Ramos (cell line): ENCODE results near the gene SLA2.
"Not testable (repeated sequence)": the region's sequence is repeated elsewhere in the genome, so short reads cannot be mapped to it uniquely, and the experiment has no call there.

Experiments
- in situ Hi-C: fragments of 300-500 bp; cut with MboI; formaldehyde crosslinking; loops from one replicate; pipeline ENCODE4 v1.14.3; 2022; ENCODE audit warnings: low sequenced_read_pairs; ENCODE audit not compliant: unreplicated experiment

Gene SLA2

DNA sequence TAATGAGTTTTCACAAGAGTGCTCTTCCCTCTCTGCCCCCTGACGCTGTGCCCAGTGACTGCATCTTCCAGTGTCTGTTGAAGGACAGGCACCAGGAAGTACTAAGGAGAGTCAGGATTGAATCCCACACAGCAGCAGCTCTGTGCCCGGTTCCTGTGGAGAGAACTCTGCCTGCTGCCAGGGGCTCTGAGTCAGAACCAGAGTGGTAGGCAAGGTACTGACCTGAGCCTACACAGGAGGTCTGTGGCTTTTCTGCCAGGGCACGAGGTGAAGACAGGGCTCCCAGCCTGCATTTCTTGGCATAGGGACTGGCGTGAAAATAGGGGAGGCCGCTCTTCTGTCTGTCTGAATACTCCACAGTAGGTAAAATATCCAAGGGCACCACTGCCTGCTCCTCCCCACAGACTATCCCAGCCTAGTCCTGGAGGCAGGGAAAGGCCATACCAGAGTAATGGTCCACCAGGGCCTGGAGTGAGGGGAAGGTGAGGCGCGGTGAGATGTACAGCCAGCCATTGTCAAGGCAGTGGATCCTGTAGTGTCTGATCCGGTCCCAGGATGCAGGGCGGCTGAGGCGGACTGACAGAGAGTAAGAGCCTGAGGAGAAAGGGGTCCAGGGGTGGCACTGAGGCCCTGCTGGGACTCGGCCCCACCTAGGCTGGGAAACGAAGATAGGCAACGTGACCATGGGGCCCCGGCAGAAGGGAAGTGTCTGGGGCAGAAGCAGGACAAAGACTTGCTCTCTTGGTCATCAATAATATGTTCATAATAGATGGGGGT is 31.0 kb downstream of the SLA2 start:
- in situ Hi-C loops: no loop called here

DNA sequence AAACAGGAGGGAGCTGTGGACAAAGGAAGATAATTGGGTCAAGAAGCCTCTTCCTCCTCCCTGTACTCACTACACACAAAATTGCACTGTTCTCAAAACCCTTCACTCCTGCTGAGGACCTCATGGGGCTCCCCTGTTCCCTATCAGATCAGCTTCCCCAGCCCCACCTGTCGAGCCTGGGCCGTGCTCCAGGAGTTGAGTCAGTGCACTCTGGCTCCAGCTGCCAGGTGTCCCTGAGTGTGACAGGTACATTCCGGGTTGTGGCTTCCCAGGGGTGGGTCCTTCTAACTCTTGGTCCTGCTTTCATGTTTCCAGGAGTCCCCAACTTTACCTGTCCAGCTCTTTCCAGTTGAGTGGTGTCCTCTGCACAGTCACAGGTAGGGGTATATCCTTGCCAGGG is 32.0 kb downstream of the SLA2 start:
- in situ Hi-C loops: no loop called here

DNA sequence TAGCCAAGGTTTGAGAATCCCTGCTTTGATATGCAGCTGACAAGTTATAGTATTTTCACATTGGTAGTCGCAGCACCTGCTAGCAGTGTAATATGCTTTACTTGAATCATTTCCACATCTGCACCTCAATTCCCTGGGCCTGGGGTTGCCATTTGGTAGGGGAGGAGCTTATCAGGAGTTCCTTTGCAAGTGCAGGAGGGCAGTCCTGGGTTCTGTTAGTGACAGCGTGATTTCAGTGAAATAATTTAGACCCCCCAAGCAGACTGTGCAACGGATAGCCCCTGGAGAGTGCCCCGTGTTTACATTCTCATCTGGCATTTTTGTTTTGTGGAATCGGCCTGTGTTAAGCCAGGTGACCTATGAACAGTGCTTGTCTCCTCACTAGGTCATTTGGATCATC is 34.4 kb downstream of the SLA2 start:
- in situ Hi-C loops: no loop called here

DNA sequence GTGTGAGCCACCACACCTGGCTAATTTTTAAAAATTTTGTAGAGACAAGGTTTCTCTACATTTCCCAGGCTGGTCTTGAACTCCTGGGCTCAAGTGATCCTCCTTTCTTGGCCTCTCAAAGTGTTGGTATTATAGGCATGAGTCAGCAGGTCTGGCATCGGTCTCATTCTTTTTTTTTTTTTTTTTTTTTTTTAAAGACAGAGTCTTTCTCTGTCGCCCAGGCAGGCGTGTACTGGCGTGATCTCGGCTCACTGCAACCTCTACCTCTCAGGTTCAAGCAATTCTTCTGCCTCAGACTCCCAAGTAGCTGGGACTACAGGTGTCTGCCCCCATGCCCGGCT is 37.6 kb downstream of the SLA2 start:
- in situ Hi-C loops: not testable (repeated sequence)

DNA sequence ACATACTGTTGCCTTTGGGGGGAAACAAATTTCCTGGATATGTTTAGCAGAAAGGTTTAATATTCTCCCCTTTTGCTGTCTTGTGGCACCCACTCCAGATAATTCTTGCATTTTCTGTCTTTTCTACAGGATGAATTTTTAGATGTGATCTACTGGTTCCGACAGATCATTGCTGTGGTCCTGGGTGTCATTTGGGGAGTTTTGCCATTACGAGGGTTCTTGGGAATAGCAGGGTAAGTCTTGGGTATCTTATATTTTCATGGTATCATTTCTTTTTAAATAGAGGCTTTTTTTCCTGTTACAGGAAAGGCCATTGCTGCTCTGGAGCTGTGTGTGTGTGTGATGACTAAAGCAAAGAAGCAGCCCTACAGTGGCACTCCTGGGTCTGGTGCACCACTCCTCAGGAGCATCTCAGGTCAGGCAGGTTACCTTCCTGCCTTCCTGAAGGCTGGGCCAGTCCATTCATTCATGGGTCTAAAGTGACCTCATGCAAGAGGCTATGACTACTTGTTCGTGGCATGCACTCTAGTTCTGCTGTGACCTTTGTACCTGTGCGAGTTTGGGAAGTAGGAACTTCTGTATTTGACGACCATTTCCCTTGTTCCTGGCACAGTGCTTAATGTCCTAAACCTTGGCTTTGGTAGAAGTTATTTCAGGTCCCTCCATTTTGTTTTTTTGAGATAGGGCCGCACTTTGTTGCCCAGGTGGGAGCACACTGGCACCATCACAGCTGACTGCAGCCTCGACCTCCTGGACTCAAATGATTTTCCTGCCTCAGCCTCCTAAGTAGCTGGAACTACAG is 38.2 kb downstream of the SLA2 start:
- in situ Hi-C loops: no loop called here

DNA sequence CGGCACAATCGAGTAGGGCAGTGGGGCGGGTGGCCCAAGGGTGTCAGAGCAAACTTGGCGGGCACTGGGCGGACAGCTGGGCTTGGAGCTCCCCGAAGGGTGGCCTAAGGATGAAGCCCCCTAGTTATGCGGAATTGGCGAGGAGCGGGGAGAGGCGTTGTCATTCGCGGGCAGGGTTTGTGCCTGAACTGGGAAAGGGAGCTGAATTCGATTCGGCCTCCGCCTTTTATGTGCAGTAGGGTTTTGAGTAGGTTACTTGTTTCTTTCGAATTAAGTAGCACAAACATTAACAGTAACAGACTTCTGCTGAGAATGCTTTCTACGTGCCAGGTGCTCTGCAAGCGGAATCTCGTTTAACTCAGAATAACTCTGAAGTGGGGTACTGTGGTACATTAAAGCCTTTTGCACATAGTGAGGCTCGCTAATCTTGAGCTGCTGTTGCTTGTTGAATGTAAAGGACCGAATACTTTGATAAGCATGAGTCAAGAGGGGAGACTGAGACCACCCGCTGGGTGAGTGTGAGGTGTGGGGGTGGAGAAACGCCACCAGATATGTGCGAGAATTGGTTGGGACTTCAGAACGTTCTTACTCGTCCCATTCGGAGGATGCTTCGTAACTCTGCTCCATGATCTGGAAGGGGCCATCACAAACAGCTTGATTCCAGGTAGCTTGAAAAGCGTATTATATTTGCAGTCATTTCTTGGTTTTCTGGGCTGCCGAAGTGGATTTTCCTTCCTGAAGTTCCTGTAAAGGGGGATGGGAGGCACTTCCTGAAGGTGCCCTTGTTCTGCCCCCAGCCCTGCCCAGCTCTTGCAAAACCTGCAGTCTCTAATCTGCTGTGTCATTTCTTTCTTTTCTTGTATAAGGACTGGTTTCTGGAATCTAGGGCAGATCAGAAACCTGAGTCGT is 39.6 kb downstream of the SLA2 start:
- in situ Hi-C loops: no loop called here

DNA sequence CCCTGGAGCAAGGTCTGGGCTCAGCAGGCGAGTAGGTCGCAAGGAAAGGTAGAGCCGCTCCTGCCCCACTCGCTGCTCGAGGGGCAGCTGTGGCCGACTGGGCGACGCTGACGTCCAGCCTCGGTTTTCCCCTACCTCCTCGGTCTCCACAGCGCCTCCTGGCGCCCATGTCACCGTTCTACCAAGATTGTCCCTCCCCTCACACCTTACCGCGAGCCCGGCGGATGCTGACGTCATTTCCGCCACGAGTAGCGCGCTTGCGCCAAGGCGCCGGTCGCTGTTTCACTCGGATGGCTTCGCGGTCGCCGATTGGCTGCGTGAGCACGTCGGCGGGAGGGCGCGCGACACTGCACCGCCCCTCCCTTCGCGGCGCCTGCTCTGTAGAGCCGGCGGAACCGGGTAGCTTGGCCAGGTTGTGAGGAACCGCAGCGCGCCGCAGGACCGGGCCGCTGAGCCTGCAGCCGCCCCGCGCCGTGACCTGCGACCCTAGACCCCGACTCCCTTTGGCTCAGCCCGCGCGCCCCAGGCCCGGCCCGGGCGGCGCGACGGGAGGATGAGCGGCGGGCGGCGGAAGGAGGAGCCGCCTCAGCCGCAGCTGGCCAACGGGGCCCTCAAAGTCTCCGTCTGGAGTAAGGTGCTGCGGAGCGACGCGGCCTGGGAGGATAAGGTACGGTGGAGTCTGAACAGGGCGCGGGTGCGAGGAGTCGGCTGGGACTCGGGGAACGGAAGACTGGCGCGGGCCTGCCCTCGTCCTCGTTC is 40.4 kb downstream of the SLA2 start, which contains the start of gene RAB5IF:
RAB5IF (plus strand) TSS at position 381 of the 759 bp plus-strand sequence; CDS start at position 554, 173 bp downstream.
- in situ Hi-C loops: no loop called here

DNA sequence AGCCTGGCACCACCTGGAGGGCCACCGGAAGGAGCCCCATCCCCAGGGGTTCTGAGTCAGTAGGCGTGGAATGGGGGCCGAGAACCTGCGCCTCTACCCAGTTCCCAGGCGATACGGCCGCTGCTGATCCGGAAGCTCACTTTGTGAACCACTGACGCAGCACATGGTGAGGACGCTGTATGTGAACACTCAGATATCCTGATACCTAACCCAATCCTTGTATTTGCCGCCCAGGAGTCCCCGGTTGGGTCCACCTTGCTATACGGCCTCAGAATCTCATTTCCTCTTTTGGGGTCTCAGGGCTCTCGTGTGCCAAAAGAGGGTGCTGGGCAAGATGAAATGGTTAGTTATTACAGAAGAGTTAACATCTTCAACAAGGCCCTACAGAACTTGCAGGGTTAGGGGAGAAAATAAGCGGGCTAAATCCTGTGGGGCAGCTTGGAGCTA is 41.0 kb downstream of the SLA2 start:
- in situ Hi-C loops: loop anchor here (5.0 kb wide), 1 partner anchor 38 kb away; no protein-coding TSS in a partner anchor

DNA sequence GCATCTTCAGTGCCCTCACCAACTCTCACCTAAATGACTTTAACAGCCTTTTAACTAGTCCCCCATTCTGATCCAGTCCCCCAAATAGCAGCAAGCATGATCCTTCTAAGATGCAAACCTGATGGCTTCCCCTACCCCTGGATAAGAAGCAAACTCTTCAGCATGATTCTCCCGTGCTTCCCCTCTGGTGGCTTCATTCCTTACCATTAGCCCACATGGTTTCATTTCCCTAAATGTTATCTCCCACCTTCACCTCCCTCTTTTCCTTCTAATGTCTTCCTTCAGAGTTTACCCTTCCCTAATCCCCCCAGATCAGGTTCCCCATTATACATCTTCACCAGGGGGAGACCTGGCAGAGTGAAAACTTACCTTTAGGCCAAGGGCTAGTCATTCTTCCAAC is 44.5 kb downstream of the SLA2 start:
- in situ Hi-C loops: loop anchor here (5.0 kb wide), 1 partner anchor 34 kb away; no protein-coding TSS in a partner anchor

DNA sequence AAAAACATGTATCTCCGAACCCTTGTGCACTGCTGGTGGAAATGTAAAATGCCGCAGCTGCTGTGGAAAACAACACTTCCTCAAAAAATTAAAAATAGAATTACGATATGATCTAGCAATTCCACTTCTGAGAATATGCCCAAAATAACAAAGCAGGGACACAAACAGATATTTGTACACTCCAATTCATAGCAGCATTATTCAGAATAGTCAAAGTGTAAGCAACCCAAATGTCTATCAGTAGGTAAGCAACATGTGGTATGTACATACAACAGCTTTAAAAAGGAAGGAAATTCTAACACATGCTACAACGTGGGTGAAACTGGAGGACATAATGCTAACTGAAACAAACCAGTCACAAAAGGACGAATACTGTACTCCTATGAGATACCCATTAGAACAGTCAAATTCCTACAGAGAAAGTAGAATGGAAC is 46.1 kb downstream of the SLA2 start:
- in situ Hi-C loops: loop anchor here (5.0 kb wide), 1 partner anchor 33 kb away; no protein-coding TSS in a partner anchor

DNA sequence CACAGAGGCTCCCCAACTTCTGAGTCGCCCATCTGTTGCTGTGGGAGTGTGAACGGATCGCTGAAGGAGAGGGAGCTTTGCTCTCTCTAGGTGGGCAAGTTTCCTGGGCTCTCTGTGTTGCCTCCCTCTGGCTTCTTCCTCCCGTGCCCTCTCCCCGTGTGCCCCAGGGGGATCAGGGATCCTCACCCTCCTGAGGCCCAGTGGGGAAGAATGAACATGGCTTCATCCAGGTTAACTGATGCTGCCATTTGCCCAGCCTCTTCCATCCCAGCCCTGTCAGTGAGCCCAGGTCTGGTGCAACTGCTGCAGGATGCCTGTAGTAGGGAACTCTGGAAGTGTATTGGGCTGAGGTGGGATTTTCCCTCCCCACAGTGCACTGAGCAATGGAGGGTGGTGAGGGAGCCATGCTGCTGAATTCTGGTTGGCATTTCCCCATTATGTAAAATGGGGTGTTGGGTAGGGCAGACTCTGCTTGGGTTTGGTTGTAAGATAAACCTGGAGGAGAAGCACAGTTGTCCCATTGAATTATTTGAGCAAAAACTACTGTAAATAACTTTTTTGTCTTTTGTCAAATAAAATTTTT is 52.6 kb downstream of the SLA2 start:
- in situ Hi-C loops: no loop called here

DNA sequence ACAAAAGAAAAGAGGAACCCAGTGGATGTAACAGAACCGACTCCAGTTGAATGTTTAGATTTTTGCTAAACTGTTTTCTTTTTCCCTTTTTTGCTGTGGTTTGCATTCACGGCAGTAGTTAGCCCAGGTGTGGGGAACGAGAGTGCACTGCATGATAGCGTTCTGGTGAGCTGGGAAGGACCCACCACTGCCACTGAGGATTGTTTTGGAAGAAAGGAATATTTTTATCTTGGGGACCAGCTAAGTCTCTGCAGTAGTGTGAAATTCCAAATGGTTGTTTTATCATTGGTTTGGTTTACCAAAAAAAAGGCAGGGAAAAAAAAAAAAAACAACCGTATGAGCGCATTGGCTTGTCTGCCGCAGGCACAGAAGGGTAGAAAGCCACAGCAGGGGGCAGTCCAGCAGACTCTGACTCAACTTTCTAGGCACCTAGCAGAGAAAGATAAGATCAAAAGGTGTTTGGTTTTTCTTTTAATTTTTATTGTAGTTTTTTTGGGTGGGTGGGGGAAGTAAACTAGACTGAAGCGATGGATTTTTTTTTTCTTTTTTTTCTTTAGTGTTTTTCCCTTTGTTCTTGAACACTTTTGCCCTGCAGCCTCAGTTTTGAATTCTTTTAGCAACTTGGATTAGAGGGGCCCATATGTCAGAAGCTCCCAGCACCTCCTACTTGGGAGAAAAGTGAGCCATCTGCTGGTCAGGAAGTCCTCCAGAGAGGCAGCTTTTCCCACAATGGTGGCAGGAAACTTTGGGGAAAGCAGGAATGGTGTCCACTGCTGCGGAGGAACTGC is 53.9 kb downstream of the SLA2 start:
- in situ Hi-C loops: no loop called here

DNA sequence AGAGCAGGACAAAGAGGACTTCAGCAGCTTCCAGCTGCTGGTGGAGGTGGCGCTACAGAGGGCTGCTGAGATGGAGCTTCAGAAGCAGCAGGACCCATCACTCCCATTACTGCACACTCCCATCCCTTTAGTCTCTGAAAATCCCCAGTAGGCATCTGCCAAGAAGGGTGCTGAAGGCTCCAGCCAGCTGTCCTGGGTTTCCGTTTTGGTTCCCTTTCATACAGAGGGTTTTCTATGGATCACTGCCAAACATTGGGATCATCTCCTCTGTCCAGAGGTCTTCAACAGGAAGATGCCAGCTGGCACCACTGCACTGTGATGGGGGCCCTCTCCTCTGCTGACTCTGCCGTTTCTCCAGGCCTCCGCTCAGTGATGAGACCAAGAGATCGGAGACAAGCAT is 54.7 kb downstream of the SLA2 start:
- in situ Hi-C loops: no loop called here

DNA sequence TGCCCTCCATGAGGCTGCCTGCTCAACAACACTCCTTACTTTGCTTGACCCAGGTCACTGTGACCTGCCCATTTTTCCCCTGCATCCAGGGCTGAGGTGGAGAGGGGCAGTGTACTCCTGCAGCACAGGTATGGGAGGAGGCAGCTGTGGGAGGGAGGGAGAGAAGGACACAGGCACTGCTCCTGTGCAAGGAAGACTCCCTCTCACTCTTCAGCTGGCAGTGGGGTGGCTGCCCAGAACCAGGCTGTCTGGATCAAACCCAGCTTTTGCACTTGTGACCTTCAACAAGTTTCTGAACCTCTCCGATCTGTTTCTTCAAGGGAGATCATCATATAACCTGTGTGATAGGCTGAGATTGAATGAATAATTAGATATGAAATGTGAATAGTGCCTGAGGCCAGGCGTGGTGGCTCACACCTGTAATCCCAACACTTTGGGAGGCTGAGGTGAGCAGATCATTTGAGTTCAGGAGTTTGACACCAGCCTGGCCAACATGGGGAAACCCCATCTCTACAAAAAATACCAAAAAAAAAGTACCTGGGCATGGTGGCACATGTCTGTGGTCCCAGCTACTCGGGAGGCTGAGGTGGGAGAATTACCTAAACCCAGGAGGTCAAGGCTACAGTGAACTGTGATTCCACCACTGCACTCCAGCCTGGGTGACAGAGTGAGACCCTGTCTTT is 58.5 kb downstream of the SLA2 start:
- in situ Hi-C loops: no loop called here

DNA sequence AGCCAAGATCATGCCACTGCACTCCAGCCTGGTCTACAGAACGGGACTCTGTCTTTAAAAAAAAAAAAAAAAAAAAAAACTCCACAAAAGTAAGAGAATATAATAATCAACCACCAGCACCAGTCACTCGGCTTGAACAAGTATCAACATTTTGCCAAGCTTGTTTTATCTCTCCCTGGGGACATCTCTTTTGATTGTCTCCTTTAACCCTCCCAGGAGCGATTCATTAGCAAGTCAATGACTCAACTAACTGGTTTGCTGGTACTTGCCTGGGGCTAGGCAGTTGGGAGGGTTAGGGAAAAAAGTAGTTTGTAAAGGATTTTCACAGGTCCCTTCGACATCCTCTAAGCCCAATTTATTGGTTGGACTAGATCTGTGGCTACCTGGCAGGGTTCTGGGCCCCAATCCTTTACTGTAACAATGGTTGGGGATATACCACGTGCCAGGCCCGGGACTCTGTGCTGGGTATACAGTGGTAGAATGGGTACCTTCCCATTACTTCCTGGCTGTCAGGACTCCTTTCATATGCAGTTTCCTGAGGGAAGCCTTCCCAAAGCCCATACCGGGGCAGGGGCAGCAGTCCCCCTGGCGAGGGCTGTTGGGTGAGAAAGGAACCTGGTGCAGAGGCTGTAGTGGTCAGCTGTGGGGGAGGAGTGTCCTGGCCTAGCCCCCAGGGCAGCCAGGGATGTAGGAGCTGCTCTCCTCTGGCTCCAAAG is 60.4 kb downstream of the SLA2 start:
- in situ Hi-C loops: no loop called here

DNA sequence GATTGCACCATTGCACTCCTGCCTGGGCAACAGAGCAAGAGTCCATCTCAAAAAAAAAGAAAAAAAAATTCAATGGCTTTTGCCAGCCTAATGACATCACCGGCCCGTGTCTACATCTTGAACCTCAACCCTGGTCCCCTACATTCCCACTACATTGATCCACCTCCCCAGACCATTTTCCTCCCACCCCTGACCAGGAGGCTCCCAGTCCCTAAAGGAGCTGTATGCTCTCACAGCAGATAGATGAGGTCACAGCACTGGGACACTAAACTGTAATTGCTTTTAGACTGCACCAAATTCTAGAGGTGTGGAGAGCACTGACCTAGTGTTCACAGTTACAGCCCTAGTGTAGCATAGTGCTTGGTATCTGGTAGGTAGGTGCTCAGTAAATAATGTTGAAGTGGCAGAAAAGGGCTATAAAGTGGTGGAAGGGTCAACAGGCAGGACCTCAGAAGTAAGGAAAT is 61.9 kb downstream of the SLA2 start:
- in situ Hi-C loops: no loop called here

DNA sequence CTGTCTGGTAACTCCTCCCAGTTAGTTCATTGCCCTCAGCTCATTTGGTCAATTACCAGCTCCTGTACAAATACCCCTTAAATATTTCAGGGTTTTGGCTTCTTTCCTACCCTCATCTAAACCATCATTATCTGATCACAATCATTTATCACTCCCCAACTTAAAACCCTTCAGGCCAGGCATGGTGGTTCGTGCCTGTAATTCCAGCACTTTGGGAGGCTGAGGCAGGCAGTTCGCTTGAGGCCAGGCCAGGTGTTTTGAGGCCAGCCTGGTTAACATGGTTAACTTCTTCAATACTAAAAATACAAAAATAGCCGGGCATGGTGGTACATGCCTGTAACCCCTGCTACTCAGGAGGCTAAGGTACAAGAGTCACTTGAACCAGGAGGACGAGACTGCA is 63.2 kb downstream of the SLA2 start:
- in situ Hi-C loops: no loop called here
